ENCODE results near the gene SIPA1L3.

SIPA1L3 gene

GRCh38 chr19:37975596-37976515 is 68.8 kb downstream of the SIPA1L3 start:
- TF ChIP-seq ZFX (IDR thresholded peaks at IDR 0.05), result no peak
- no peak for TF ChIP-seq CTCF (conservative IDR thresholded peaks at IDR 0.05)
- H3K27ac ChIP-seq, result no peak overlapping the region

- no peak overlapping the region for H3K27ac ChIP-seq
- TF ChIP-seq CTCF (conservative IDR thresholded peaks at IDR 0.05) (no peak), ZFX (IDR thresholded peaks at IDR 0.05) (no peak)
Observed at GRCh38 chr19:37977391-37977790, 70.4 kb downstream of the SIPA1L3 start.

- TF ChIP-seq CTCF (conservative IDR thresholded peaks at IDR 0.05) (no peak), ZFX (IDR thresholded peaks at IDR 0.05) (no peak)
- no peak overlapping the region for H3K27ac ChIP-seq
Observed at GRCh38 chr19:37977992-37978391, 71.0 kb downstream of the SIPA1L3 start.

GRCh38 chr19:37979547-37980082 is 72.6 kb downstream of the SIPA1L3 start:
- no peak overlapping the region for H3K27ac ChIP-seq
- TF ChIP-seq CTCF (conservative IDR thresholded peaks at IDR 0.05), result no peak
- no peak for TF ChIP-seq ZFX (IDR thresholded peaks at IDR 0.05)

- H3K27ac ChIP-seq, result no peak overlapping the region
- TF ChIP-seq CTCF (conservative IDR thresholded peaks at IDR 0.05) (no peak), ZFX (IDR thresholded peaks at IDR 0.05) (no peak)
Observed at GRCh38 chr19:37980419-37981170, 73.6 kb downstream of the SIPA1L3 start.

GRCh38 chr19:37981785-37982475 is 74.9 kb downstream of the SIPA1L3 start:
- TF ChIP-seq CTCF (conservative IDR thresholded peaks at IDR 0.05) (no peak), ZFX (IDR thresholded peaks at IDR 0.05) (no peak)
- H3K27ac ChIP-seq, result peak overlapping the region; percentile 54

Data from C4-2B (cell line).